ENCODE measurements around the gene IL16. TPM values are rescaled to one million over a fixed set of nuclear protein-coding genes. Genes with fewer than 3 reads are reported as not detected.

The IL16 gene
- total and polyA plus RNA-seq, 4 donors, result 1.9 to 6.9 (median 4.4) TPM

DNA sequence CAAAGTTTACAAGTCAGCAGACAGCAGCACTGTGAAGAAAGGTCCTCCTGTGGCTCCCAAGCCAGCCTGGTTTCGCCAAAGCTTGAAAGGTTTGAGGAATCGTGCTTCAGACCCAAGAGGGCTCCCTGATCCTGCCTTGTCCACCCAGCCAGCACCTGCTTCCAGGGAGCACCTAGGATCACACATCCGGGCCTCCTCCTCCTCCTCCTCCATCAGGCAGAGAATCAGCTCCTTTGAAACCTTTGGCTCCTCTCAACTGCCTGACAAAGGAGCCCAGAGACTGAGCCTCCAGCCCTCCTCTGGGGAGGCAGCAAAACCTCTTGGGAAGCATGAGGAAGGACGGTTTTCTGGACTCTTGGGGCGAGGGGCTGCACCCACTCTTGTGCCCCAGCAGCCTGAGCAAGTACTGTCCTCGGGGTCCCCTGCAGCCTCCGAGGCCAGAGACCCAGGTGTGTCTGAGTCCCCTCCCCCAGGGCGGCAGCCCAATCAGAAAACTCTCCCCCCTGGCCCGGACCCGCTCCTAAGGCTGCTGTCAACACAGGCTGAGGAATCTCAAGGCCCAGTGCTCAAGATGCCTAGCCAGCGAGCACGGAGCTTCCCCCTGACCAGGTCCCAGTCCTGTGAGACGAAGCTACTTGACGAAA is 103.1 kb downstream of the IL16 start:
- Histone ChIP-seq H3K9ac (ENCODE audit: low read depth in 1 of 2, low read length in 2 of 2) (peak overlapping the region in 1 of 2 donors; percentile 25), H3K27me3 (ENCODE audit: control insufficient read depth in 4 of 4, insufficient read depth in 4 of 4, low read length in 3 of 4) (no peaks in the 10 kb centered on the region), H3K27ac (ENCODE audit: low read depth in 1 of 2, low read length in 2 of 2) (no peak overlapping the region), H3K4me3 (ENCODE audit: low read depth in 1 of 3, low read length in 3 of 3) (peak overlapping the region in 1 of 3 donors; percentile 6), H3K9me3 (ENCODE audit: control insufficient read depth in 4 of 4, low read length in 3 of 4) (no peaks in the 10 kb centered on the region), H3K4me1 (ENCODE audit: control insufficient read depth in 4 of 4, insufficient read depth in 4 of 4, low read length in 3 of 4) (peaks cover 5 to 24% (median 16%) of the 10 kb centered on the region in 4 donors), H3K36me3 (ENCODE audit: control insufficient read depth in 4 of 4, insufficient read depth in 3 of 4, low read depth in 1 of 4, low read length in 3 of 4) (peaks cover 0 to 2% (median 0%) of the 10 kb centered on the region in 4 donors)
- TF ChIP-seq, protein P1, sequence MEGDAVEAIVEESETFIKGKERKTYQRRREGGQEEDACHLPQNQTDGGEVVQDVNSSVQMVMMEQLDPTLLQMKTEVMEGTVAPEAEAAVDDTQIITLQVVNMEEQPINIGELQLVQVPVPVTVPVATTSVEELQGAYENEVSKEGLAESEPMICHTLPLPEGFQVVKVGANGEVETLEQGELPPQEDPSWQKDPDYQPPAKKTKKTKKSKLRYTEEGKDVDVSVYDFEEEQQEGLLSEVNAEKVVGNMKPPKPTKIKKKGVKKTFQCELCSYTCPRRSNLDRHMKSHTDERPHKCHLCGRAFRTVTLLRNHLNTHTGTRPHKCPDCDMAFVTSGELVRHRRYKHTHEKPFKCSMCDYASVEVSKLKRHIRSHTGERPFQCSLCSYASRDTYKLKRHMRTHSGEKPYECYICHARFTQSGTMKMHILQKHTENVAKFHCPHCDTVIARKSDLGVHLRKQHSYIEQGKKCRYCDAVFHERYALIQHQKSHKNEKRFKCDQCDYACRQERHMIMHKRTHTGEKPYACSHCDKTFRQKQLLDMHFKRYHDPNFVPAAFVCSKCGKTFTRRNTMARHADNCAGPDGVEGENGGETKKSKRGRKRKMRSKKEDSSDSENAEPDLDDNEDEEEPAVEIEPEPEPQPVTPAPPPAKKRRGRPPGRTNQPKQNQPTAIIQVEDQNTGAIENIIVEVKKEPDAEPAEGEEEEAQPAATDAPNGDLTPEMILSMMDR (IDR thresholded peaks at IDR 0.05; ENCODE audit: low read depth, low read length, missing input control), result no peak
- TF ChIP-seq GABPA (IDR thresholded peaks at IDR 0.05 in 1 of 2, conservative IDR thresholded peaks at IDR 0.05 in 1 of 2), result no peak
- TF ChIP-seq YY1 (IDR thresholded peaks at IDR 0.05), result no peak
- no peak for TF ChIP-seq HNF4A (conservative IDR thresholded peaks at IDR 0.05)
- no peak for TF ChIP-seq SP1 (IDR thresholded peaks at IDR 0.05)
- TF ChIP-seq, protein P2, sequence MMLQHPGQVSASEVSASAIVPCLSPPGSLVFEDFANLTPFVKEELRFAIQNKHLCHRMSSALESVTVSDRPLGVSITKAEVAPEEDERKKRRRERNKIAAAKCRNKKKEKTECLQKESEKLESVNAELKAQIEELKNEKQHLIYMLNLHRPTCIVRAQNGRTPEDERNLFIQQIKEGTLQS (IDR thresholded peaks at IDR 0.05), result no peak
- TF ChIP-seq, protein P3, sequence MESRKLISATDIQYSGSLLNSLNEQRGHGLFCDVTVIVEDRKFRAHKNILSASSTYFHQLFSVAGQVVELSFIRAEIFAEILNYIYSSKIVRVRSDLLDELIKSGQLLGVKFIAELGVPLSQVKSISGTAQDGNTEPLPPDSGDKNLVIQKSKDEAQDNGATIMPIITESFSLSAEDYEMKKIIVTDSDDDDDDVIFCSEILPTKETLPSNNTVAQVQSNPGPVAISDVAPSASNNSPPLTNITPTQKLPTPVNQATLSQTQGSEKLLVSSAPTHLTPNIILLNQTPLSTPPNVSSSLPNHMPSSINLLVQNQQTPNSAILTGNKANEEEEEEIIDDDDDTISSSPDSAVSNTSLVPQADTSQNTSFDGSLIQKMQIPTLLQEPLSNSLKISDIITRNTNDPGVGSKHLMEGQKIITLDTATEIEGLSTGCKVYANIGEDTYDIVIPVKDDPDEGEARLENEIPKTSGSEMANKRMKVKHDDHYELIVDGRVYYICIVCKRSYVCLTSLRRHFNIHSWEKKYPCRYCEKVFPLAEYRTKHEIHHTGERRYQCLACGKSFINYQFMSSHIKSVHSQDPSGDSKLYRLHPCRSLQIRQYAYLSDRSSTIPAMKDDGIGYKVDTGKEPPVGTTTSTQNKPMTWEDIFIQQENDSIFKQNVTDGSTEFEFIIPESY (IDR thresholded peaks at IDR 0.05), result no peak
- TF ChIP-seq JUND (IDR thresholded peaks at IDR 0.05), result no peak
- TF ChIP-seq NR2F2 (IDR thresholded peaks at IDR 0.05), result no peak
- no peak for DNase-seq (ENCODE audit: low spot score)
- 77% methylated on average over 14 of the region's 14 CpGs for WGBS

DNA sequence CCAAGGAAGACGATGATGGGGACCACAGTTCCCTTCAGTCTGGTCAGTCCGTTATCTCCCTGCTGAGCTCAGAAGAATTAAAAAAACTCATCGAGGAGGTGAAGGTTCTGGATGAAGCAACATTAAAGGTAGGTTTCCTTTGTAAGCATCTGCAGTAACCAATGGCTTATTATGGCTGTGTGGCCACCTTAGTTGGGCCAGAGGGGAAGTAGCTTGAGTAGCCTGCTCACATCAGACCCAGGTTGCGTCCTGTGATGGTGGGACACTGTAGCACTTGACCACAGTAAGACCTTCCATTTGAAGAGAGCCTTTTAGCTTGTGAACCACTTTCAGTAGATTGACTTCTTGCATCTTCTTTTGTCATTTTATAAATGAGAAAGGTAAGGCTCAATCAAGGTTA is 104.7 kb downstream of the IL16 start:
- TF ChIP-seq HNF4A (conservative IDR thresholded peaks at IDR 0.05) (no peak), JUND (IDR thresholded peaks at IDR 0.05) (no peak), FOXA1 (IDR thresholded peaks at IDR 0.05) (no peak), FOXA2 (IDR thresholded peaks at IDR 0.05) (no peak), EGR1 (IDR thresholded peaks at IDR 0.05; ENCODE audit: low read depth in 2 of 2) (no peak)
- Histone ChIP-seq H3K9ac (ENCODE audit: low read depth in 1 of 2, low read length in 2 of 2) (no peak overlapping the region), H3K27me3 (ENCODE audit: control insufficient read depth in 4 of 4, insufficient read depth in 4 of 4, low read length in 3 of 4) (no peaks in the 10 kb centered on the region), H3K9me3 (ENCODE audit: control insufficient read depth in 4 of 4, low read length in 3 of 4) (no peaks in the 10 kb centered on the region), H3K4me3 (ENCODE audit: low read depth in 1 of 3, low read length in 3 of 3) (no peak overlapping the region), H3K36me3 (ENCODE audit: control insufficient read depth in 4 of 4, insufficient read depth in 3 of 4, low read depth in 1 of 4, low read length in 3 of 4) (peaks cover 0 to 9% (median 5%) of the 10 kb centered on the region in 4 donors), H3K4me1 (ENCODE audit: control insufficient read depth in 4 of 4, insufficient read depth in 4 of 4, low read length in 3 of 4) (peaks cover 5 to 24% (median 16%) of the 10 kb centered on the region in 4 donors), H3K27ac (ENCODE audit: low read depth in 1 of 2, low read length in 2 of 2) (peak overlapping the region; percentile 7 to 37)
- WGBS, result 86% methylated on average over 4 of the region's 4 CpGs
- DNase-seq (ENCODE audit: low spot score), result no peak

DNA sequence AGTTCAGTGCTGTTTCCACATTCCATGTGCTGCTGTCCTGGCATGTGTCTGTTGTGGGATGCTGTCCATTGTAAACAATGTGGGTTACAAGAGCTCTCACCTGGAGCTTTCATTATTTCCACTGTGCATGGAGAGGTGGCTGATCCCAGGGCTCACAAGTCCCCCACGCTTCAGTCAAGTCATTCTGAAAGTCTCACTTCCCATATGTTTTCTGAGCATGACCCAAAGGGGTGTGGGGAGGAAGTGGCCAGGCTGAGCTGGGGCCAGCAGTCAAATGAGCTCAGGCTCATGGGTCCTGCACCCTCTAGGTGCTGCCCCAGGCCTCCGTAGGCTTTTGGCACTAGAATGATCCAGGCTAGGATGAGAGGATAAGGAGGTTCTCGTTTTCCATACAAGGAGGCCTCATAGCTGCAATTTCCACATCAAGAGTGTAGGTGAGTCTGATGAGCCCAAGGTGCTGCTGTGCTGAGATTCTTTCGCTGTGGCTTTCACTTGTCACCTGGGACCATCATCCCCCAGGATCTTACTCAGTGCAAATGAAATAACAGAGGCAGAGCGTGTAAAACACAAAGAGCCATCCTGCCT is 105.2 kb downstream of the IL16 start:
- peak overlapping the region; percentile 7 to 37 for H3K27ac ChIP-seq (ENCODE audit: low read depth in 1 of 2, low read length in 2 of 2)
- no peak overlapping the region for H3K4me3 ChIP-seq (ENCODE audit: low read depth in 1 of 3, low read length in 3 of 3)
- TF ChIP-seq GABPA (IDR thresholded peaks at IDR 0.05 in 1 of 2, conservative IDR thresholded peaks at IDR 0.05 in 1 of 2), result no peak
- no peak for TF ChIP-seq HNF4G (IDR thresholded peaks at IDR 0.05)
- peak; percentile 25 for TF ChIP-seq YY1 (IDR thresholded peaks at IDR 0.05)
- no peak for TF ChIP-seq RAD21 (IDR thresholded peaks at IDR 0.05)
- TF ChIP-seq HNF4A (conservative IDR thresholded peaks at IDR 0.05), result peak in 1 of 2 donors; percentile 43
- no peak for TF ChIP-seq NR2F2 (IDR thresholded peaks at IDR 0.05)
- peak; percentile 47 to 62 for TF ChIP-seq JUND (IDR thresholded peaks at IDR 0.05)
- TF ChIP-seq, protein P2 (IDR thresholded peaks at IDR 0.05), result no peak
- peak; percentile 42 to 68 for TF ChIP-seq RXRA (IDR thresholded peaks at IDR 0.05)
- TF ChIP-seq FOXA2 (IDR thresholded peaks at IDR 0.05), result peak; percentile 64
- no peak for TF ChIP-seq TAF1 (conservative IDR thresholded peaks at IDR 0.05)
- TF ChIP-seq SP1 (IDR thresholded peaks at IDR 0.05), result peak; percentile 14
- TF ChIP-seq, protein P3 (IDR thresholded peaks at IDR 0.05), result no peak
- TF ChIP-seq EGR1 (IDR thresholded peaks at IDR 0.05; ENCODE audit: low read depth in 2 of 2), result no peak
- TF ChIP-seq FOXA1 (IDR thresholded peaks at IDR 0.05), result peak; percentile 41
- TF ChIP-seq, protein P4, sequence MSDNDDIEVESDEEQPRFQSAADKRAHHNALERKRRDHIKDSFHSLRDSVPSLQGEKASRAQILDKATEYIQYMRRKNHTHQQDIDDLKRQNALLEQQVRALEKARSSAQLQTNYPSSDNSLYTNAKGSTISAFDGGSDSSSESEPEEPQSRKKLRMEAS (IDR thresholded peaks at IDR 0.05), result peak; percentile 82

More for the DNA sequence above, 105.2 kb downstream of the IL16 start:
- DNase-seq (ENCODE audit: low spot score), result no peak
- peaks cover 0 to 9% (median 5%) of the 10 kb centered on the region in 4 donors for H3K36me3 ChIP-seq (ENCODE audit: control insufficient read depth in 4 of 4, insufficient read depth in 3 of 4, low read depth in 1 of 4, low read length in 3 of 4)
- peaks cover 5 to 24% (median 16%) of the 10 kb centered on the region in 4 donors for H3K4me1 ChIP-seq (ENCODE audit: control insufficient read depth in 4 of 4, insufficient read depth in 4 of 4, low read length in 3 of 4)
- no peaks in the 10 kb centered on the region for H3K27me3 ChIP-seq (ENCODE audit: control insufficient read depth in 4 of 4, insufficient read depth in 4 of 4, low read length in 3 of 4)
- H3K9ac ChIP-seq (ENCODE audit: low read depth in 1 of 2, low read length in 2 of 2), result no peak overlapping the region
- no peaks in the 10 kb centered on the region for H3K9me3 ChIP-seq (ENCODE audit: control insufficient read depth in 4 of 4, low read length in 3 of 4)
- WGBS, result 77% methylated on average over 5 of the region's 5 CpGs

All from liver (tissue), 9 donors.